AG04450 (cell line): ENCODE results near the gene ALG12. TPM values are rescaled to one million over a fixed set of nuclear protein-coding genes. Genes with fewer than 3 reads are reported as not detected.

Source experiments
- CTCF ChIA-PET: fragments of 300-600, 350-600 bp; formaldehyde crosslinking; extraction: SDS; loops from one replicate; lab custom pipeline; 2022; ENCODE audit warnings: antibody characterized with exemption, inconsistent platforms; lab: Charles Lee
- POLR2A ChIA-PET: fragments of 350-600 bp; formaldehyde crosslinking; extraction: SDS; loops from one replicate; lab custom pipeline; 2021; ENCODE audit warnings: antibody characterized with exemption, inconsistent platforms; lab: Yijun Ruan, JAX
- DNase-seq: peaks from one replicate; pipeline ENCODE4 v3.0.0-alpha.2; 2011; ENCODE audit warnings: low read depth, low spot score
- H3K27ac ChIP-seq: one replicate; pipeline ENCODE4 v1.5.1; 2012; ENCODE audit warnings: low read depth, low read length, control low read depth
- H3K27me3 ChIP-seq: one replicate; pipeline ENCODE4 v1.6.0; 2012; ENCODE audit warnings: low read length; ENCODE audit not compliant: control insufficient read depth, insufficient read depth
- H3K4me3 ChIP-seq: 2 replicates; pipeline ENCODE4 v1.5.1; 2011; ENCODE audit warnings: mild to moderate bottlenecking, low read depth, low read length, control low read depth
- H3K9me3 ChIP-seq: 2 replicates; pipeline ENCODE4 v1.5.1; 2012; ENCODE audit warnings: low read length; ENCODE audit not compliant: control insufficient read depth, insufficient read depth
- polyA plus RNA-seq: library from polyadenylated mRNA; depleted of rRNA; stranded (reverse); fragments of >200 nt; gene quantifications from 2 replicates; pipeline ENCODE4 v1.2.3, GENCODE V29; 2011
- TF ChIP-seq, protein P1 (sequence below): IDR thresholded peaks from 2 replicates; pipeline ENCODE4 v1.5.1; 2011; ENCODE audit warnings: low read depth, low read length, control low read depth, inconsistent platforms

ALG12 gene
- polyA plus RNA-seq, 1 experiment = 5.6 TPM

DNA sequence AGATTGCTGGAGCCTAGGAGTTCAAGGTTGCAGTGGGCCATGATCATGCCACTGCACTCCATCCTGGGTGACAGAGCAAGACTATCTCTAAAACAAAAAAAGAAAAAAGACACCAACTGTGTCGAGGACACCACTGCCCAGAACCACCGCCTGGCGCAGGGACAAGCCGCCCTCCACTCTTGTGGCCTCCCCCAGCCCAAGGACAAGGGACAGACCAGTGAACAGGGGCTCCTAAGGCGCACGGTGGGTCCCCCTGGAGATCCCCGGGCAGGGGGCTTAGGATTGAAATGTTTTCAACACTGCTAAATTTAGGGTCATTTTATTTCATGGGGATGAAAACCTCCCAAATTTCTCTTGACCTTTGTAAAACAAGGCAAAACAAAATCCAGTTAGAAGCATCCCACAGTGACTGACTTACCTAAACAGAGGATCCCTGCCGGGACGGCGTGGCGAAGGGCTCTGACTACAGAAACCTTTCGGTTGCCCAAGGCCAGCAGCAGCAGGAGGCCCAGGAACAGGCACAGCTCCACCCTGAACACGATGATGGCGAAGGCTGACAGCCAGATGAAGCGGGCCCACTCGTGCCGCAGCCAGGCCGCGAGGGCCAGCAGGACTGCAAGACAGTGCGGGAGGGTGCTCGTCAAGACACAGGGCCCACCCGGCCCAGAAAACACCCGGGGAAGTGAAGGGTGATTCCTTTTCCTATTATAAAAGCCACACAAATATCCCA is 8.6 kb downstream of the ALG12 start:
- Histone ChIP-seq H3K4me3 (no peak overlapping the region), H3K9me3 (no peaks in the 10 kb centered on the region; the same call in 1 of the 2 replicates), H3K27ac (no peak overlapping the region), H3K27me3 (no peaks in the 10 kb centered on the region)
- ChIA-PET POLR2A (no interaction called here), CTCF (no interaction called here)
- no peak for DNase-seq
- TF ChIP-seq, protein P1, sequence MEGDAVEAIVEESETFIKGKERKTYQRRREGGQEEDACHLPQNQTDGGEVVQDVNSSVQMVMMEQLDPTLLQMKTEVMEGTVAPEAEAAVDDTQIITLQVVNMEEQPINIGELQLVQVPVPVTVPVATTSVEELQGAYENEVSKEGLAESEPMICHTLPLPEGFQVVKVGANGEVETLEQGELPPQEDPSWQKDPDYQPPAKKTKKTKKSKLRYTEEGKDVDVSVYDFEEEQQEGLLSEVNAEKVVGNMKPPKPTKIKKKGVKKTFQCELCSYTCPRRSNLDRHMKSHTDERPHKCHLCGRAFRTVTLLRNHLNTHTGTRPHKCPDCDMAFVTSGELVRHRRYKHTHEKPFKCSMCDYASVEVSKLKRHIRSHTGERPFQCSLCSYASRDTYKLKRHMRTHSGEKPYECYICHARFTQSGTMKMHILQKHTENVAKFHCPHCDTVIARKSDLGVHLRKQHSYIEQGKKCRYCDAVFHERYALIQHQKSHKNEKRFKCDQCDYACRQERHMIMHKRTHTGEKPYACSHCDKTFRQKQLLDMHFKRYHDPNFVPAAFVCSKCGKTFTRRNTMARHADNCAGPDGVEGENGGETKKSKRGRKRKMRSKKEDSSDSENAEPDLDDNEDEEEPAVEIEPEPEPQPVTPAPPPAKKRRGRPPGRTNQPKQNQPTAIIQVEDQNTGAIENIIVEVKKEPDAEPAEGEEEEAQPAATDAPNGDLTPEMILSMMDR = no peak

DNA sequence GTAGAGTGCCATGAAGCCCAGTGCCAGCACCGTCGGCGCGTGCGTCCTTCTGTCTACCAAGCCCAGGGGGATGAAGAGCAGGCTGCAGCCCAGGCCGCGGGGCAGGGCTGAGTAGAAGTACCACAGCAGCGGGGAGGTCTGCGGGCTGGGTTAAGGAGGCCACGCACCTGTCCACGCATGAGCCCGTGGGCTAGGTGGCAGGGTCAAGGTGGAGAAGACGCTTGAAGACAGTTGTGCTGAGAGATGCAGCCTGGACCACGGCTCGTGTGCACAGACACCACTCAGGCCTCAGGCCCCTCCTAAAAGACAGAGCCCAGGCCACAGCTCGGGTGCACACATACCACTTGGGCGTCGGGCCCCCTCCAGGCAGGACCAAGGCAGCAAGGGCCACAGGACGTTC is 10.4 kb downstream of the ALG12 start:
- ChIA-PET POLR2A (interaction anchor here (1.0 kb wide), 1 partner anchor 10 kb away, joined by 3 read pairs; the partner anchor contains the start of genes ALG12 and CRELD2), CTCF (no interaction called here)
- no peak for DNase-seq
- no peak overlapping the region for H3K4me3 ChIP-seq
- H3K27ac ChIP-seq = no peak overlapping the region
- no peaks in the 10 kb centered on the region for H3K27me3 ChIP-seq
- H3K9me3 ChIP-seq = no peaks in the 10 kb centered on the region; the same call in 1 of the 2 replicates
- TF ChIP-seq, protein P1 = no peak

GRCh38 chr22:49906799-49907290 is 11.4 kb downstream of the ALG12 start:
- Histone ChIP-seq H3K27me3 (no peaks in the 10 kb centered on the region), H3K4me3 (no peak overlapping the region), H3K27ac (no peak overlapping the region), H3K9me3 (no peaks in the 10 kb centered on the region; the same call in 1 of the 2 replicates)
- DNase-seq = no peak
- TF ChIP-seq, protein P1 = no peak
- ChIA-PET POLR2A (no interaction called here), CTCF (no interaction called here)

DNA sequence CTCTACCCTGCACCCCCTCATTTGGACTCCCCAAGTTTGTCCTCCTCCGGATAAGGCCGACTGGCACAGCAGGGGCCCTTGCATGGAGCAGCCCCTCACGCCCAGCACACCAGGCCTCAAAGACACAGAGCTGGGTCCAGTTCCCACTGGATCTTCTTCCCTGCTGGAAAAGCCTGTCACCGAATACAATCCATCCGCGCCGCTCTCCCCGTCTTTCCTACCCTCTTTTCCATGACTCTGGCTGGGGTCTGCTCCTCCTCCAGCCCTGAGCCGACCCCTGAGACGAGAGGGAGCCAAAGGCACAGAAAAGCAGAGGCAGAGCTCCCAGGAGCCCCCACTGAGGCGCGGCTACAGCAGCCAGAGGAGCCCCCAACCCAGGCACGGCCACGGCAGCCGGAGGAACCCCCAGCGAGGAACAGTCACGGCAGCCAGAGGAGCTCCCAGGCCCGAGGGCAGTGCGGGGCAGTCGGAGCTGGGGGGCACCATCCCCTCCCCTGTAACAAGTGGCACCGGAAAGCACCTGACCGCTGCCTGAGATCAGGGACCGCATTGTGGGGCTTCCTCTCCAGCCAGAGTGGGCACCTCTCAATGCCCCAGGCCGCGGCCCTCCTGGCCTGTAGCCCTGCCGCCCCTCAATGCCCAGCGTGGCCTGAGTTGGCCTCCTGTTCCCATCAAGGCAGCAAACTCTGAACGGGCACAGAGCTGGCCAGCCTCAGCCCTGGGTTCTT is 12.0 kb downstream of the ALG12 start:
- Histone ChIP-seq H3K4me3 (no peak overlapping the region), H3K27ac (no peak overlapping the region), H3K27me3 (no peaks in the 10 kb centered on the region), H3K9me3 (no peaks in the 10 kb centered on the region; the same call in 1 of the 2 replicates)
- DNase-seq = no peak
- TF ChIP-seq, protein P1 = no peak
- ChIA-PET CTCF (no interaction called here), POLR2A (no interaction called here)

- Histone ChIP-seq H3K9me3 (no peaks in the 10 kb centered on the region; the same call in 1 of the 2 replicates), H3K27ac (no peak overlapping the region), H3K27me3 (no peaks in the 10 kb centered on the region), H3K4me3 (no peak overlapping the region)
- ChIA-PET POLR2A (no interaction called here), CTCF (no interaction called here)
- DNase-seq = no peak
- TF ChIP-seq, protein P1 = no peak
Observed at GRCh38 chr22:49905465-49905864, 12.8 kb downstream of the ALG12 start.
